LNCAP (cell line): Measurements from ENCODE around the gene BFSP2.

Source experiments
- TF ChIP-seq, protein P1 (sequence below): fragments of 450-650 bp; IDR thresholded peaks from 2 replicates; pipeline ENCODE4 v1.5.1; 2017; ENCODE audit warnings: mild to moderate bottlenecking

The BFSP2 gene

GRCh38 chr3:133475245-133476010 lies 75.6 kb downstream of the BFSP2 start:
- TF ChIP-seq, protein P1, sequence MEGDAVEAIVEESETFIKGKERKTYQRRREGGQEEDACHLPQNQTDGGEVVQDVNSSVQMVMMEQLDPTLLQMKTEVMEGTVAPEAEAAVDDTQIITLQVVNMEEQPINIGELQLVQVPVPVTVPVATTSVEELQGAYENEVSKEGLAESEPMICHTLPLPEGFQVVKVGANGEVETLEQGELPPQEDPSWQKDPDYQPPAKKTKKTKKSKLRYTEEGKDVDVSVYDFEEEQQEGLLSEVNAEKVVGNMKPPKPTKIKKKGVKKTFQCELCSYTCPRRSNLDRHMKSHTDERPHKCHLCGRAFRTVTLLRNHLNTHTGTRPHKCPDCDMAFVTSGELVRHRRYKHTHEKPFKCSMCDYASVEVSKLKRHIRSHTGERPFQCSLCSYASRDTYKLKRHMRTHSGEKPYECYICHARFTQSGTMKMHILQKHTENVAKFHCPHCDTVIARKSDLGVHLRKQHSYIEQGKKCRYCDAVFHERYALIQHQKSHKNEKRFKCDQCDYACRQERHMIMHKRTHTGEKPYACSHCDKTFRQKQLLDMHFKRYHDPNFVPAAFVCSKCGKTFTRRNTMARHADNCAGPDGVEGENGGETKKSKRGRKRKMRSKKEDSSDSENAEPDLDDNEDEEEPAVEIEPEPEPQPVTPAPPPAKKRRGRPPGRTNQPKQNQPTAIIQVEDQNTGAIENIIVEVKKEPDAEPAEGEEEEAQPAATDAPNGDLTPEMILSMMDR: no peak

DNA sequence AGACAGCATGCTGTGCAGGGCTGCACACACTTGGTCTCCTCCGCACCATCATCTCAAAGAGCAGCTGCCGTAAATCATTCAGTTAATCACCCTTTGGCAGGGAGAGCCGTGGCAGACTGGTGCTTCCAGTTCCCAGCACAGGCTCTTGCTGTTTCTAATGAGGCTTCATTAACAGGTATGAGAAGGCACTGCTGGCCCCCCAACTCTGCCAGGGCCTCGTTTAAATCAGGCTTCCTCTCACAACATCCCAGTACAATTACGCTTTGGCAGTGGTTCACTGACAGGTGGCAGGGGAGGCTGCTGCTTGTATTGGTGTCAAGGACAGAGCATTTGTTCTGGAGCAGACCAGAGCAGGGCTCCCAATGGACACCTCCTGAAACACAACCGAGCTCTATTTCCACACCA lies 77.1 kb downstream of the BFSP2 start:
- TF ChIP-seq, protein P1: no peak

DNA sequence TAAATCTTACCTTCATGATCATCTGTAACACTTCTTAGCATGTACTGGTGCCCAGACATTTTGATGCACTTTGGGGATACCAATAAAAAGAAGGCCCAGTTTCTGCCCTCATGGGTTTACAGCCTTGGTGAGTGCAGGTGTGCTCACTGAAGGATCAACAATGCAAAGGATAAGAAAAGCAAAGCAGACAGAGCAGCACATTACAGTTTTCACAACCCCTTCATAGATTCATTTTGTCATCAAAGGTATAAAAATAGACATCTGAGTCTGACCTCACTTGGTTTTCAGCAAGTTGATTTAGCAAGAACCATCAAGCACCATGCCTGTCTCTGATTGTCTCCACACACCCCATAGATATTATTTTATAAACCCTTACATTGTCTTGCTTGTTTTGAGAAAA lies 77.6 kb downstream of the BFSP2 start:
- TF ChIP-seq, protein P1: no peak

DNA sequence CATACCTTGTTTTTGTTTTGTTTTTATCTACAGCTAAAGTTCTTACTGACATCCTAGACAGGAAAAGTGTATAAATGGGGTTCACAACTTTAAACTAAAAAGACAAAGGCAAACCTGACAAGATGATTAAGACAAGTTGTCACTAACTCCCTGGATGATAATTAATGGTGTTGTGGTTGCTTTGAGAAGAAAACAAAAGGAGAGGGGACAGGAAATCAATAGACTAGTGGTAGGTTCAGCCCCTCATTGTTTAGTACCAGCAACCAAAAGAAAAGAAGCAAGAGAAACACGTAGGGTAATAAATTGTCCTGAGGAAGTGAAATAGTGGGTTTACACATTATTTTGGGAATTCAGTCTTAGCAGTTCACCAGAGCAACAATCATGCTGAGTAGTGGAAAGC lies 78.8 kb downstream of the BFSP2 start:
- TF ChIP-seq, protein P1: no peak

GRCh38 chr3:133479401-133479800 lies 79.5 kb downstream of the BFSP2 start:
- TF ChIP-seq, protein P1: no peak

GRCh38 chr3:133479895-133480669 lies 80.2 kb downstream of the BFSP2 start:
- TF ChIP-seq, protein P1: no peak

GRCh38 chr3:133486658-133487057 lies 86.8 kb downstream of the BFSP2 start:
- TF ChIP-seq, protein P1: no peak
